GM10266 (cell line): ENCODE results near the gene IBA57.
"Not testable (repeated sequence)": the region's sequence is repeated elsewhere in the genome, so short reads cannot be mapped to it uniquely, and the experiment has no call there.

Experiments used
- DNase-seq: peaks from one replicate; pipeline ENCODE4 v3.0.0; 2012; ENCODE audit errors: extremely low spot score
- TF ChIP-seq, protein P1 (sequence below): IDR thresholded peaks from 2 replicates; pipeline ENCODE4 v1.5.1; 2012; ENCODE audit warnings: mild to moderate bottlenecking, low read depth; ENCODE audit not compliant: control insufficient read depth, insufficient read depth; ENCODE audit errors: missing control alignments

The IBA57 gene

DNA sequence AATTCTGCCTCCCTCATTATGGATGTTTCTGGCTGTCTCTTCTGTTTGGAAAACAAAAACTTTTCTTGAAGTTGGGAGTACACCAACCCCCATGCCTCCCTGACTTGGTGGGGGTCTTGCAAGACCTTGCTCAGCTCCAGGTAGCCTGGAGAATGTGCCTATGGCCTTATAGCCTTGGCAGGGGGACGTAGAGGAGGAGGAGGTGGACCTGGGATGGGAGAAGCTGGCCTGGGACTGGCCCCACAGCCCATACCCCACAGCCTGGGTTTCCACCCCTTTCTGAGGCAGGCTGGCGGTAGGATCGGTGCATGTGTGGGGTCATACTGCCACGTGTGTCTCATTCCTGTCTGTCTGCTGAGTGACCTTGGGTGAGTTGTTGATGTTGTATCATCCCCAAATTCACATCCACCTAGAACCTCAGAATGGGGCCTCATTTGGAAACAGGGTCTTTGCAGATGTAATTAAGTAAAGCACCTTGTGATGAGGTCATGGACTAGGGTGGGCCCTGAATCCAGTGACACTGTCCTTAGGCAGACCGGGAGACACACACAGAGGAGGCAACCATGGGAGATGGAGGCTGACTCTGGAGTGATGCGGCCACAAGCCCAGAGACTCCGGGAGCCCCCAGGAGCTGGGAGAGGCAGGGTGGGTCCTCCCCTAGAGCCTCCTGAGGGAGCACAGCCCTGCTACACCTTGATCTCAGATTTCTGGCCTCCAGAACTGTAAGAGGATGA lies 60.7 kb downstream of the IBA57 start:
- TF ChIP-seq, protein P1, sequence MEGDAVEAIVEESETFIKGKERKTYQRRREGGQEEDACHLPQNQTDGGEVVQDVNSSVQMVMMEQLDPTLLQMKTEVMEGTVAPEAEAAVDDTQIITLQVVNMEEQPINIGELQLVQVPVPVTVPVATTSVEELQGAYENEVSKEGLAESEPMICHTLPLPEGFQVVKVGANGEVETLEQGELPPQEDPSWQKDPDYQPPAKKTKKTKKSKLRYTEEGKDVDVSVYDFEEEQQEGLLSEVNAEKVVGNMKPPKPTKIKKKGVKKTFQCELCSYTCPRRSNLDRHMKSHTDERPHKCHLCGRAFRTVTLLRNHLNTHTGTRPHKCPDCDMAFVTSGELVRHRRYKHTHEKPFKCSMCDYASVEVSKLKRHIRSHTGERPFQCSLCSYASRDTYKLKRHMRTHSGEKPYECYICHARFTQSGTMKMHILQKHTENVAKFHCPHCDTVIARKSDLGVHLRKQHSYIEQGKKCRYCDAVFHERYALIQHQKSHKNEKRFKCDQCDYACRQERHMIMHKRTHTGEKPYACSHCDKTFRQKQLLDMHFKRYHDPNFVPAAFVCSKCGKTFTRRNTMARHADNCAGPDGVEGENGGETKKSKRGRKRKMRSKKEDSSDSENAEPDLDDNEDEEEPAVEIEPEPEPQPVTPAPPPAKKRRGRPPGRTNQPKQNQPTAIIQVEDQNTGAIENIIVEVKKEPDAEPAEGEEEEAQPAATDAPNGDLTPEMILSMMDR, result no peak
- DNase-seq, result no peak

DNA sequence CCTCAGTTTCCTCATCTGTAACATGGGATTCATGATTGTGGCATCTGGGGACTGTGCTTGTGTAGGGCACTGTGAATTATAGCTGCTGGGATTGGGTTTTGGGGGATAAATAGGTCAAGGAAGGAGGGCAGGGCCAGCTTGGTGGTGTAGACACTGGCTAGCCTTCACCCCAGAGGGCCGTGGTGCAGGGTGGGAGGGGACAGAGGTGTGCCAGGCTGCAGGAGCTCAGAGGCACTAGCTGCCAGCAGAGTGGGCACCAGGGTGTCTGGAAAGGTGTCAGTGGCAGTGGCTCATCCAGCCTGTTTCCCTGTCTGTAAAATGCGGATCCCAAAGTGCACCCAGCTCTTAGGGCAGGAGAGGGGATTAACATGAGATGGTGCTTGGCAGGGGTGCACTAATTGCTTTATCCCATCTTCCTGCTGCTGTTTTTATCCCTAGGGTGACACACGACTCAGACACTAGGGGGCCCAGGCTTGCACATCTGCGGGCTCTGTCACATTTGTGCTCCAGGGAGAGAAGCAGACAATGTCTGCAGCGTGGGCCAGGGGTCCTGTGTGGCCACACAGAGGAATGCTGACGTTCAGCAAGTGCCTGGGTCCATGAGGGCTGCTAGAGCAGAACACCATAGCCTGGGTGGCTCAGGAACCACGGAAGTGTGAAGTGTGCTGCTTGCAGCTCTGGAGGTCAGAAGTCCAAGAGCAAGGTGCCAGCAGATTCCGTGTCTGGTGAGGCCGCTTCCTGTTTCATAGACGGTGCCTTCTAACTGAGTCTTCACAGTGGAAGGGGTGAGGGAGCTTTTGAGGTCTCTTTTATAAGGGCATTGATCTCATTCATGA lies 61.6 kb downstream of the IBA57 start:
- TF ChIP-seq, protein P1, result no peak
- DNase-seq, result no peak

DNA sequence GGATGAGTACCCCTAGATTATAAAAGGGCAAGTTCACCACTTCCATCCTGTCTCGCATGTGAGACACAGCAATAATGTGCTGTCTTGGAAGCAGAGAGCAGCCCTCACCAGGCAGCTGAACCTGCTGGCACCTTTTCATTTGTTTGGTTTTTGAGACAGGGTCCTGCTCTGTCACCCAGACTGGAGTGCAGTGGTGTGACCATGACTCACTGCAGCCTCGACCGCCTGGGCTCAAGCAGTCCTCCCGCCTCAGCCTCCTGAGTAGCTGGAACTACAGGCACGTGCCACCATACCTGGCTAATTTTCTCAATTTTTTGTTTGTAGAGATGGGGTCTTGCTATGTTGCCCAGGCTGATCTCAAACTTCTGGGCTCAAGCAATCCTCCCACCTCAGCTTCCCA lies 62.5 kb downstream of the IBA57 start:
- DNase-seq, result not testable (repeated sequence)

DNA sequence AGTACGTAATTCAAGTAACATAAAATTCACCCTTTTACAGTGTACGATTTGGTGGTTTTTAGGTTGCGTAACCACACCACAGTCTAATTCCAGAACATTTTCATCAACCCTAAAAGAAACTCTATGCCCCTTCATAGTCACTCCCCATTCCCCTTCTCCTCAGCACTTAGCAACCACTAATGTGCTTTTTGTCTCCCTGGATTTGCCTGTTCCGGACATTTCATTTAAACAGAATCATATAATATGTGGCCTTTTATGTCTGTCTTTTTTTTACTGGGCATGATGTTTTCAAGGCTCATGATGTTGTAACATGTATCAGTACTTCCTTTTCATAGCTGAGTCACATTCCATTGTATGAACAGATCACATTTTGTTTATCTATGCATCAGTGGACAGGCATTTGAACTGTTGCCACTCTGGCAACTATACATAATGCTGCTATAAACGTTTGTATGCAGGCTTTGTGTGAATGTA lies 63.0 kb downstream of the IBA57 start:
- DNase-seq, result no peak
- TF ChIP-seq, protein P1, result no peak

DNA sequence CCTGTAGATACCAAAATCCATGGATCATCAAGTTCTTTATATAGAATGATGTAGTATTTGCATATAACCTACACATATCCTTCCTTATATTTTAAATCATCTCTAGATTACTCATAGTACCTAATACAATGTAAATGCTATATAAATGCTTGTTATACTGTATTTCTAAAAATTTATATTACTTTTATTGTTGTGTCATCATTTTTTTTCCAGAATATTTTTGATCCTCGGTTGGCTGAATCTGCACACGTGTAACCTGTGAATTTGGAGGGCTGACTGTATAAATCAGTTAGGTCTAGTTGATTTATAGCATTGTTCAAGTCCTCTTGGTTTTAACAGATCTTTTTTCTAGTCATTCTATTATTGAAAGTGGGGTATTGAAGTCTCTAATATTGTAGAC lies 65.6 kb downstream of the IBA57 start:
- TF ChIP-seq, protein P1, result no peak

More for the DNA sequence above, 65.6 kb downstream of the IBA57 start:
- no peak for DNase-seq
